COLO829 (cell line): ENCODE measurements around the gene SLC13A4.
"Not testable (repeated sequence)": the region's sequence is repeated elsewhere in the genome, so short reads cannot be mapped to it uniquely, and the experiment has no call there.

Experiments used
- DNase-seq: peaks from one replicate; pipeline ENCODE4 v3.0.0; 2012; ENCODE audit warnings: low spot score

SLC13A4 gene

DNA sequence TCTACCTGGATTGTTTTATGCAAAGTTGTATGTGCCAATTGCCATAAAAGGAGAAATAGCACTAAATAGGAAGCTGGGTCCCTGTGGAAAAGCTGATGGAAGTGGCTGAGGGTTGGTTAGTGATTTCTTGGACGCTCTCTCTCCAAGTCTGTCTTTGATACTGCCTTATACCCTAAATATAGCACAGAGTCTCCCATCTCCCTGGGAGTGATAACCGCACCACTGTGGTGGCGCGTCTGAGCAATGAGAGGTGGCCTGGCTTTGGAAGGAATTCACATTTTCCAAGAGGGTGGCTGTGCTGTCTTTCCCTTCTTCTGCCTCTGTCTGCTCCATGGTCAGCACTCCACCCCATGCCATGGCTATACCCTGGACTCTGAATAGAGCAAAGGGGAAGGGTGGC is 34.4 kb downstream of the SLC13A4 start:
- DNase-seq = no peak

DNA sequence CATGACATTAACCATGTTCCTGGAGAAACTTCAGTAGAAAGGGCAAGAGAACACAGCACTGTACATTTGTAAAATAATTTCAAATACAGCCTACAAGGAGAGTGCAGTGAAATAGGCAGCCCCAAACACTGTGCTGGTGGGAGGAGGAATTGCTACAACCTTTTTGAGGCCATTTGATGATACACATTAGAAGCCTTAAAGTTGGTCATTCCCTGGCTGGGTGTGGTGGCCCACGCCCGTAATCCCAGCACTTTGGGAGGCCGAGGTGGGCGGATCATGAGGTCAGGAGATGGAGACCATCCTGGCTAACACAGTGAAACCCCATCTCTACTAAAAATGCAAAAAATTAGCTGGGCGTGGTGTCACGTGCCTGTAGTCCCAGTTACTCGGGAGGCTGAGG is 35.4 kb downstream of the SLC13A4 start:
- not testable (repeated sequence) for DNase-seq

DNA sequence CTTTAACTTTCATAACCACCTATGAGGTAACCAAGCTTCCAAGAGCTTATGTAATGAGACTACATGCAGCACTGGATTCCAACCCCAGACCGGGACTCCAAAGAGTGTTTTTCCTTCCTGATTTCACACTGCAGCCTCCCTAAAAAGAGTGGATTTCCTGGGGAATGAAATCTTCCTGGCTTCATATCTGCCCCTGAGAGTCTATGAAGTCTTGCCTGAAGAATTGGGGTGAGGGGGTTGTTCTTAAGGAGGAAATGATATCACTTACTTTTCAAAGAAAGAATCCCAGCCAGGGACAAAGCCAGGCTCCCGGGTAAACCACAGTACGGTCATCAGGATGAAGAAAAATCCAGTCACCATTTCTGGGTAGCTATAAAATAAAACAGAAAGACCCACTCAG is 35.9 kb downstream of the SLC13A4 start:
- no peak for DNase-seq

DNA sequence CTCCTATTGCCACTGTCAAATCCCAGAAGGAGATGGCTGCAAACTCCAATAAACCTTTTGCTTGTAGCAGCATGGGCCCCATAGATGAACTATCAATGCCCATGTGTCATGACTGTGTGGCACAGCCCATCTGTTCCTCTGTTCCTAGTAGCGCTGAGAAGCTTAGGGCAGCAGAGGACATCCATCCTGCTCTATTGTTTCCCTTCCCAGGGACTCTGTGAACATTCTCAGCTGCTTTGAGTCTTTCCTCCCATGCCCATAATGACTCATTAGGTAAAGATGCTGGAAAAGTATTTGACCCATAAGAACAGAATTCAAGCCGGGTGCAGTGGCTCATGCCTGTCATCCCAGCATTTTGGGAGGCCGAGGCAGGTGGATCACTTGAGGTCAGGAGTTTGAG is 37.4 kb downstream of the SLC13A4 start:
- no peak for DNase-seq

DNA sequence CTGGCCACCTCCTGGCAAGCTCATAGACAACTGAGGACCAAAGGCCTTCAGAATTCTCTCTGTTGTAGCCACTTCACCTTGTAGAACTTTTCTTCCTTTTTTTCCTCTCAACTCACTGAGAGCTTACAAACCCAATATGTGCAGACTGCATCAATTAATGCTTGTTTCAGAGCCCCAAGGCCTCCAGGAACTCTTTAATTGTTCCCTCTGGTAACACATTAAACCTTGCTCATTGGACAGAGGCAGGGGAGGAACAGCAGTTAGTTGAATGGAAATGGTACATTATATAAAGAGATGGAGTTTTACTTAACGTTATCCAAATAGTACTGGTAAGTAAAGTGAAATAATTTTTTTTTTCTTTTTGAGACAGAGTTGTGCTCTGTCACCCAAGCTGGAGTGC is 40.5 kb downstream of the SLC13A4 start:
- no peak for DNase-seq

DNA sequence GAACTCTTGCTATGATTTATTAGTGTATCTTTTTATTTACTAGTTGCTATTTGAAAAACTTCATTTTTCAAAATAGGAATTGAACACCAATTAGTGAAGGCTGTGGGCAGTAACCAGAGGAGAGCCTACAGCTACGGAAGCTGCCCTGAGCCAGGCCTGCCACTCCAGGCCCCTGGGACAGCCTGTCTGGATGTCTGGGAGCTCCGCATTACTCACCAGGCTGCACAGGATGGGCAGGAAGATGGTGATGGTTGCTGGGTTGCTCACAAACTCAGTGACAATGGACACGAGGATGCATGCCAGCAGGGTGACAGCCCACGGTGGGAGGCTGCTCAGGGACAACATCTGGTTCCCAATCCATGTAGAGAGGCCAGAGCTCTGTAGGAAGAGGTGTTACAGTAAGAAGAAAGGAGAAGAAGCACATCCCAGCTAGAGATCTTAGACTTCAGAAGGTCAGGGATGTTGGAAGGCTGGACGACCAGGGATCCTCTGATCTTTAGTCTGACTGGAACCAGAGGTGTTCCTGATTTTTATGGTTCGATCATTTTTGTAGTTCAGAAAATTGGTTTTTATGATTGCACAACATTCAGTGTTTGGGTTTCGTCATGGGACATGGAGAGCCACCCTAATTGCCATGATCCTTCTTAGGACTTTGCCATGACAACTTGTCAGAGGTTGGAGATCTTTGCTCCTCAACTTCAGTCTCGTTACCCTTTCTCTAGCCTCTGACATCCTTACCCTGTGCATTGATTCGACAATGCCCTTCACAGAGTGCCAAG is 42.5 kb downstream of the SLC13A4 start:
- no peak for DNase-seq

DNA sequence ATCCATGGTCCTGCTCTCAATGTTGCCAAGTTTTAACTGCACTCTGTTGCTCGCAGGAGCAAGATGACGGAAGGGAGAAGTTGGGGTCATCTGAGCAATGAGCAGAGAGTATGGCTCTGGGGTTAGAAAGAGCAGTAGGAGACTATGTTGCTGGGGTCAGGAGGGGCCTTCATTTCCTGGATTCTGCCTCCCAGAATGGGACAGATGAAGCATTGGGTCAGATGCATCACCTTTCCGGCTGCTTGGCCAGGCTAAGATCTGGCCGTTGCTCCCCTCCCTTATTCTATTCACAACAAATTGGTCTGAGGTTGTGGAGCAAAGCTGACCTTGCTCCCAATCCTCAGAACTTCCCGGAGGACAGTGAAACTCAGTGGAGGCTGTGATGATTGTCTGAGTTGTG is 43.3 kb downstream of the SLC13A4 start:
- no peak for DNase-seq

DNA sequence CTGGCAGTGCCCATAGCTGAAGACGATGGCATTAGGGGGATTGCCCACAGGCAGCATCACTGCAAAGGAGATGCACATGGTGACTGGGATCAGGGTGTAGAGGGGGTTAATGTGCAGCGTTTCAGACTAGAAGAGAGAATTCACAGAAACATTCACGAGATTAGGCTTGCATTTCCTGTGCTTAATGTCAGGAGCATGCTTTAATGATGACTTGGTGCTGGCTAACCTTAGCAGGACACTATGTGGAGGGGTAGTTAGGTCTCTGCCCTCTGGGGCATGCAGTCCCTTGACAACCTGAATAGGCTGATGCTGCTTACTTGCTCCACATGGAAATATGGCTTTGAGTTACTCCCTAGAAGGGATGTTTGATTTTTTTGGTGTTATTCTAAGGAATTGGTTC is 43.9 kb downstream of the SLC13A4 start:
- DNase-seq = peak; percentile 57

DNA sequence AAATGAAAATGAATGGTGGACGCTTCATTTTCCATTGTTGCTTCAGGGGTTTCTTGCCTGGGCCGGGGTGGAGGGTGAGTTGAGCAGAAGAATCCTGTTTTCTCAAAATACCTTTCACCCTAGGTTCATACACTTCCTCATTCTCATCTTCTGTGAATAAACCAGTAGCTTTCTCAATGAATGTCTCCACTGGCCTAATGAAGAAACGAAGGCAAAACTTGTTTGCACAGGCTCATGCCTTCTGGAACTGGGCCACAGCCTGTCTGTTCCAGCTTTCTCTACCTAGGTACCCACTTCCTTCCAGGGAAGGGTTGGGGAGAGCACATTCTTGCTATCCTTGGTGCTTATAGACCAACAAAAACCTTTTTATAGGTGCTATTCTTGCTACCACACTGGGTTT is 44.4 kb downstream of the SLC13A4 start:
- no peak for DNase-seq

DNA sequence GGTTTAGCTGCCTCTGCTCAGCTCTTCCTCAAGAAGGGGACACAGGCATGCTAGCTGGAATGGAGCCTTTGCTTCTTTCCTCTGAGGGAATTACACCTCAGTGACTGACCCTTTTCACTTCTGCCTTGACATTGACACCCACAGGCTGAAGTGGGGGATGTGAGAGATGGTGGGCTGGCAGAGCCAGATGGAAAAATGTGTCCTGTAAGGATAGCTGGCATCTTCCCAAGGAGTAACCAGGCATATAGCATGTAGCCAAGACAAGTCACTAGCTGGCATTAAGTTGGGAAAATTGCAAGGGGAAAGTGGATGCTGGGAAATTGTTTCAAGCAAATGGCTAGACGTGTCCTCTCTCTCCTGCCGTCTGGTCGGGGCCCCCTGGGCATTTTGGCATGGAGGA is 45.8 kb downstream of the SLC13A4 start:
- no peak for DNase-seq

DNA sequence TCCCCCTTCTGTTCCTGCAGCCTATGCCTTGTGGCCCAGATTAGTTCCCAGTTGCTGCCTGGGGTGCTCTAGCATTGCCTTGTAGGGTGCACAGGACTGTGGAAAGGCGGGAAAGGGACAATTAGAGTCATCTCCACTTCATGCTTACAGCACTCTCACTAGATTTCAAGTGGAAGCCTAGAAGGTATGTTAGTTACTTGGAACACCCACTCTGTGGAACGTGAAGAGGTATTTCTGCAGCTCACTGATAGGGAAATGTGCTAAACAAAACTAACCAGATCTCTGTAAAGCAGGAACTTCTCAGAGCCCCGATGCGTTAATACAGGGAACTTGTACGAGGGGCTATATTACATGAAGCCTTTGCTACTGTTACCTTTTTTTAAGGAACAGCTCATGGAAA is 46.2 kb downstream of the SLC13A4 start:
- no peak for DNase-seq

DNA sequence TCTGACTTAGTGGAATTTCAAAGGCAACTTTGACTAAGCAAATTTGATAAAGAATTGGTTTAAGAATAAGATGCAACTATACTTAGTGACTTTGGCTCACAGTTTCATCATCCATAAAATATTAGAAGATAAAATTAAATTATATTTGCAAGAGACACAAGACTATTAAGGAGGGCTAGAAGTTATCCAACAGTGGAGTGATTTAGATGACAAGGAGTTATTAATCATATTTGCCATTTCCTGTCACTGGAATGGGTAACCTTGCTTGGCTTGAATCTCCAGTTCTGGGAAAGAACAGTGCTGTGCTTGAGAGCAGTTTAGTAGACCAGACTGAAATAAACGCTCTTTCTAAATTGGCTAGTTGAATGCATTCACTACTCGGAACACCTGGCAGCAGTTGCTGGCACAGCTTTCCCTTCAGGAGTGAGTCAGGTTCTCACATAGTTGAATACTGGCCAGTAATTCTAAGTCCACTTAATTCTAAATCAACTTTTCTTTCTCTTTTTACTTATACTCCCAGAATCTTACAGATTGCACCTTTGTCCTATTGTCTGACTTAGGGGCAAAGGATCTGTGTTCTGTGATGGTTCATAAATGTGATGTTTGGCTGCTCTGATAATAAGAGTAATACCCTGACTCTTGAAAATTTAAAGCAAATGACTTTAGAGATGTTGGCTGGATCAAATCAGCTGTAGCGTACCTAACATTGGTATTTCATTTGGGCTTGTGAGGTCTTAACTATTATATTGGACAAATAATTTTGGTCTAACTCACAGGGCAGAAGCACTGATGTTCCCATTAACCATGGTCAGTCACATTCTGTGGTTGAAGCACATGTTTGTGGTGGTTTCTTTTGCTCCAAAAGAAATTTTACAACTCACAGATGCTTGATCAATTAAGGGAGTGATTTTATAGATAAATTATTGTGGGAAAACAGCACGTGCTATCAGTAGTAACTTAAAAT is 49.1 kb downstream of the SLC13A4 start:
- DNase-seq = no peak

DNA sequence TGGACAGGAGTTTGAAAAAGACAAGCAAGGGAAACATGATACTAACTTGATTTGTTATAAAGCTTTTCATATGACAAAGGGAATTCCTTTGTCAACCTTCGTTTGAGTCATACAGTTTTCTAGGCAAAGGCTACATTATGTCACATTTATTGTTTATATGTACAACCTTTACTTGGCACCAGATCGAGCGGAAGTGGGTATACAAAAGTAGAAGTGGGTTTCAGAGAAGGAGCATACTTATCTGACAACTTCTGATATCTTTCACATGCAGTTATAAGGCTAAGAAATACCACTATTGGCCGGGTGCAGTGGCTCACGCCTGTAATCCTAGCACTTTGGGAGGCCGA is 54.7 kb downstream of the SLC13A4 start:
- DNase-seq = peak; percentile 39

DNA sequence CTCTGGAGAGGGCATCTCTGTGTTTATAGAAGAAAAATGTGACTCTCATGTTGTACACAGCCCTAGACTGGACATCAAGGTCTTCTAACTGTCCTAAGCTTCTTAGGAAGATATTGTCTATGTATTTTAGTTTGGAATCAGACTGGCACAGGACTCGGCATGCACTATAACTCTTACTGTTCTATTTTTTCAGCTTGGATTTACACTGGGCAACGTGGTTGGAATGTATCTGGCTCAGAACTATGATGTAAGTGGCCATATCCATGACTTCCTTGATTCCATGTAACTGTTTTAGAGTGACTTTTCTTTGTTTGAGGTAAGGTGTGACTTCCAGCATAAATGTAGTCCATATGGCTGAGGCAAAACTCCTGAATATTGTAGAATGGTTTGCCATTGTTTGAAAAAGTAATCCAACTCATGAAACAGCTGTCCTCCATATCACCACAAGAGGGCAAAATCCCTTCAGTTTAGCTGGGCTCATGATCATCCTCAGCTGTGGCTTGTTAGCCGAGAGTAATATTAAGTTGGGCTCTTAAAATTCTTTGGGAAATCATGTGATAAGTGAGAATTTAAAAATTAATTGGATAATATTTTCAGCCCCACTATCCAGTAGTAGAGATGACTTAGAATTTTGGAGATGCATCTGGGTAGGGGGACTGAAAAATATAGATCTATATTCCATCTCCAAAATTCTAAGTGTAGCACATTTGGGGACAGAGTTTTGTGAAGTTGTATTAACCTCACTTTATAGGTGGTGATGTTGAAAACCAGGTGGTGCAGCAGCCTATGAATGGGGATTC is 55.2 kb downstream of the SLC13A4 start:
- peak; percentile 96 for DNase-seq

DNA sequence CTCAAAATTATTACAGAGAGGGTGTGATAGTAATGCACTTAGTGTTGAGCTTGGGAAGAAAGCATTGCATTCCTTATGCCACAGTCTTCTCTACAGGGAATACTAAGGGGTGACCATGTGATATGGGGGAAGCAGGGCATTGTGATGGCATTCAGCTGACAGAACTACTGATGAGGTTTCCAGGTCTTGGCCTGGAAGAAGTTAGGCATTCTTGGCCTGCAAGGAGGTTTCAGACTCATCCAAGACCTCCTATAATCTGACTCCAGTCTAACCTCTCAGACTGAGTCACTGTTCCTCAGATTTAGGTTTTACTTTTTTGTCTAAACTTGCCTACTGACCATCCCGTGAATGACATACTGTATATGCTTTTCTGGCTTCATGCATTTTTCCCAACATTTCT is 57.8 kb downstream of the SLC13A4 start:
- peak; percentile 28 for DNase-seq

DNA sequence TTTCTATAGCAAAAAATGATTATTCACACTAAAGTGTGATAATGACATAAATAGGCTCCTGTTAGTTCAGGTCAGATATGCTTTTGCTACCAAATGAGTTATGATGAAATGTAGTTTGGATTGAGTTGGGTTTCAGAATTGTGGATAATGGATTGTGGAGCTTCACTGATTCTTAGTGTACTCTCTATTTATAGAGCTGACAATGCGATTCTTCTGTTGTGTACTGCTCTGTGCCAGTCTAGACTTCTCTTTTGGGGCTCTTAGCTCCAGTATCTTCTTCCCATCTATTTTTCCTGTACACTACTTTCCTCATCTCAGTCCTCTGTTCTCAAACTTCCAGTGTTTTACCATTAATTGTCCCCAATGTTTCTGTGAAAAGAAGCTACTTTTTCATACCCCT is 58.2 kb downstream of the SLC13A4 start:
- DNase-seq = no peak

DNA sequence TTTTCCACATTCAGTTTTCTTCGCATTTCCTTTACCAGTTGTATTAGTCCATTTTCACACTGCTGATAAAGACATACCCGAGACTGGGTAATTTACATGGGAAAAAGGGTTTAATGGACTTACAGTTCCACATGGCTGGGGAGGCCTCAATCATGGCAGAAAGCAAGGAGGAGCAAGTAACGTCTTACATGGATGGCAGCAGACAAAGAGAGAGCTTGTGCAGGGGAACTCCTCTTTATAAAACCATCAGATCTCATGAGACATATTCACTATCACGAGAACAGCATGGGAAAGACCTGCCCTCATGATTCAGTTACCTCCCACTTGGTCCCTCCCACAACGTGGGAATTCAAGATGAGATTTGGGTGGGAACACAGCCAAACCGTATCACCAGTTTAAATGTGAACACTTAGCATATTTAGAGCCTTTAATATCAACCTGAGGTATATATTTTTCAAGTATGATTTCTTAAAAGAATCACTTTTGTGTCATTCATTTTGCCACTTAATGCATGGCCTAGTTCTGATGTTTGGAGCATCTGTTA is 59.1 kb downstream of the SLC13A4 start:
- DNase-seq = not testable (repeated sequence)

DNA sequence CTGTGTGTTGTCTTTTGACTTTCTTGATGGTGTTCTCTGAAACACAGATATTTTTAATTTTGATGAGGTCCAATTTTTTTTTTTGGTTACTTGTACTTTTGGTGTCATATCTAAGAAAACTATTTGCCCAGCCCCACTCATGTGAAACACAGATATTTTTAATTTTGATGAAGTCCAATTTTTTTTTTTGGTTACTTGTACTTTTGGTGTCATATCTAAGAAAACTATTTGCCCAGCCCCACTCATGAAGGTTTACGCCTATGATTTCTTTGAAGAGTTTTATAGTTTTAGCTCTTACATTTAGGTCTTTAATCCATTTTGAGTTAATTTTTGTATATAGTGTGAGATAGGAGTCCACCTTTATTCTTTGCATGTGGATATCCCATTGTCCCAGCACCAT is 60.4 kb downstream of the SLC13A4 start:
- not testable (repeated sequence) for DNase-seq

DNA sequence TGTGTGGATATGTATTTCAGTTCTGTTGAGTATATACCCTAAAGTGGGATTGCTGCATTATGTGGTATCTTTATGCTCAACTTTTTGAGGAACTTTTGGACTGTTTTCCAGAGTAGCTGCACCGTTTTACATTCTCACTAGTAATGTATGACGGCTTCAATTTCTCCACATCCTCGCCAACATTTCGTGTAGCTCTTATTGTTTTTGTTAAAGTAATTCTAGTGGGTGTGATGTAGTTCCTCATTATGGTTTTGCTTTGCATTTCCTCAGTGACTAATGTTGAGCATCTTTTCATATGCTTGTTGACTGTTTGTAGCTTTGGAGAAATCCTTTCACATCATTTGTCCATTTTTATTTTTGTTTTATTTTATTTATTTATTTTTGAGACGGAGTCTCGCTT is 61.1 kb downstream of the SLC13A4 start:
- DNase-seq = no peak

DNA sequence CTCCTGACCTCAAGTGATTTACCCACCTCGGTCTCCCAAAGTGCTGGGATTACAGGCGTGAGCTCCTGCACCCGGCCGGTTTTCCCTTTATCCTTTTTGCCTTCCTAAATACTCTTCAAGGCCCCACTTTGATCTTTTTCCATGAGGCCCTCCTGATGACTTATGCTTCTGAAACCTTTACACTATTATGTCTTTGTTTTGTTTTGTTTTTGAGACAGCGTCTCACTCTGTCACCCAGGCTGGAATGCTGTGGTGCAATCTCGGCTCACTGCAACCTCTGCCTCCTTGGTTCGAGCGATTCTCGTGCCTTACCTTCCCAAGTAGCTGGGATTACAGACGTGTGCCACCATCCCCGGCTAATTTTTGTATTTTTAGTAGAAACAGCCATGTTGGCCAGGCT is 61.8 kb downstream of the SLC13A4 start:
- DNase-seq = no peak

DNA sequence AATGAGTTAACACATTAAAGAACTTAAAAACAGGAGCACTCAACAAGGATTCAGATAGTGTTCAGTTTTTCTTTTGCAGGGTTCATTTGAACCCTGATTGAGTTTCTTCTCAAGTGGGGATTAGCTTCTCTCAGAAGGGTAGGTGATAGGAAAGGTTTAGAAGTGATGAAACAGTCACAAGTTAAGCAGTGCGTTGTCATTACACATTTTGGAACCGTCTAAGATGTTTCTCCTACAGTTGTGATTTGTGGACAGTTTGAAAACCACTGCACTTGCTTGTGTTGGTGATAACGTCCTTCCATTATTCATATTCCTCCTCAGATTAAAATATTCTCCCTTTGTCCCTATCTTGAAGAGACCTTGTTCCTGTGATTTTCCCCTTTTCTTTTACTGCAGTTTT is 62.9 kb downstream of the SLC13A4 start:
- no peak for DNase-seq

DNA sequence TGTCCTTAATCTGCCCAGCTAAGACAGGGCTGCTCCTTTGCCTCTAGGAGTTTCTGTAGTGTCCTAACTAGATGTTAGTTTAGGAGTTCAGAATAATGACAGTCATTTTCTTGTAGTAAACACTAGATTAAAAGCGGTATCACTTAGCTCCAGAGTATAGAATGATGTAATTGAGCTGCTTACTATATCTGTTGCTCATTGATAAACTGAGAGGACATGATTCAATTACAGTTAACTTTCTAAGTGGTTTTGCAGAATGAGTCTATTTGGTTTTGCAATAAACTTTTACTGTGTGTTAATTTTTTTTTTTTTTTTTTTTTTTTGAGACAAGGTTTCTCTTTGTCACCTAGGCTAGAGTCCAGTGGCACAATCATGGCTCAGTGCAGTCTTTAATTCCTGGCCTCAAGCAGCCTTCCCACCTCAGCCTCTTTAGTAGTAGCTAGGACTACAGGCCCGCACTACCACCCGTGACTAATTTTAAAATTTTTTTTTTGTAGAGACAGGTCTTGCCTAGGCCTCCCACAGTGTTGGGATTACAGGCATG is 63.9 kb downstream of the SLC13A4 start:
- DNase-seq = peak; percentile 32
